Dermis microvascular lymphatic vessel endothelial cell (primary cell): ENCODE measurements around the gene C19orf44. TPM values are rescaled to one million over a fixed set of nuclear protein-coding genes. Genes with fewer than 3 reads are reported as not detected.
"Not testable (repeated sequence)": the region's sequence is repeated elsewhere in the genome, so short reads cannot be mapped to it uniquely, and the experiment has no call there.

Source experiments
- DNase-seq, 2 donors: peaks; one replicate each; pipeline versions ENCODE4 v3.0.0 to v3.0.0-alpha.2; 2010; ENCODE audit warnings: low read depth in 2 of 2
- total RNA-seq: library from RNA; depleted of rRNA; stranded (reverse); fragments of >200 nt; gene quantifications from 2 replicates; pipeline ENCODE4 v1.2.1, GENCODE V29; 2014

The C19orf44 gene
- total RNA-seq, 1 donor from 2014 or later: 1.5 TPM

- DNase-seq: no peak
These were observed 36.4 kb downstream of the C19orf44 start for GRCh38 chr19:16532440-16533234.

DNA sequence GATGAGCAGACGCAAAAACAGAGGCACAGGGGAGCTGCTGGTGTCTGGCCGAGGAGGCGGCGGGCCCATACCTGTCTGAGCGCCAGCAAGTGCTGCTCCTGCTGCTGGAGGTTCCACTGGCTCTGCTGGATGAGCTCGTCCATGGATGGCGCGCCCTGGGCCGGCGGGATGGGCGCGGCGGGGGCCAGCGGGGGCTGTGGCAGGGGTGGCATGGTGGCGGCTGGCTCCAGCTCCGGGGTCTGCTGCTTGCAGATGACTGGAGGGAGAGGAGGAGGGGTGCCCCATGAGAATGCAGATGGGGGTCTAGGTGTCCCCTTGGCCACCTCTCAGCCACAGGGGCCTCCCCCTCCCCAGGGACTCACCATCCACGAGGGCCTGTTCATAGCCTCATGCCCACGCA, 39.2 kb downstream of the C19orf44 start:
- no peak for DNase-seq

DNA sequence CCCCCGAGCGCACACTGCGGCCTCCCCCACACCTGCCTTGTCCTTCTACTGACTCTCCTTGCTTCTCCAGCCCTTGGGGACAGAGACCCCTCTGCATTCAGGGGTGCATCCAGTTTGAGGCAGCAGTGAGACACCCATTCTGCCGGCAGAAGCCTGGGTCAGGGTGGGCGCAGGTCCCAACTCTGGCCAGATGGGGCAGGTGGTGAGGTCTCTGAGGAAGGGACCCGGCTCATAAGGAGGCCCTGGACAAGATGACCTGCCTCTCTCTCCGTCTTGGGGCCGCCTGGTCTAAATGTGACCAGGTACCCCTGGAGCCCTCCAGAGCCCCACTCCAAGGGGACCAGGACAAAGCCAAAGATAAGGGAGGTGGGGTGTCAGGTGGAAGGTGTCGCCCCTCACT, 39.9 kb downstream of the C19orf44 start:
- DNase-seq: no peak

- DNase-seq: no peak
These were observed 40.9 kb downstream of the C19orf44 start for GRCh38 chr19:16537111-16537510.

DNA sequence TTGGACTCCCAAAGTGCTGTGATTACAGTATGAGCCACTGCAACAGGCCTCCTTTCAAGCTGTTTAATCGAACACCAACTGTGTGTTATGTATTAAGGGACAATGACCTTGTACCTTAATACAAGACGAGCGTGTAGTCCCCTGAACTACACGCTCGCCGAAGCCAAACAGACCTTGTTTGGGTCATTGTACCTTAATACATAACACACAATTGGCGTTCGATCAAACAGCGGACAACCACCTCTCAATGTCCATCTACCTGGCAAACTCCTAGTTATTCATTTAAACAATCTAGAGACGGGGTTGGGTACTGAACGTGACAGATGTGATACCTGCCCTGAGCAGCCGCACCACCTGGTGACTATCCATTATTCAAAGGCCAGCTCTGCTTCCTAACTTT, 44.8 kb downstream of the C19orf44 start:
- no peak for DNase-seq

- DNase-seq: peak; percentile 29 to 68
These were observed 45.4 kb downstream of the C19orf44 start for GRCh38 chr19:16541526-16542044.

GRCh38 chr19:16542045-16542909, 46.1 kb downstream of the C19orf44 start, which contains the start of gene CHERP:
Gene CHERP (minus strand): TSS chr19:16542437. CDS start chr19:16542378, 59 bp downstream.
- peak; percentile 85 to 94 for DNase-seq

DNA sequence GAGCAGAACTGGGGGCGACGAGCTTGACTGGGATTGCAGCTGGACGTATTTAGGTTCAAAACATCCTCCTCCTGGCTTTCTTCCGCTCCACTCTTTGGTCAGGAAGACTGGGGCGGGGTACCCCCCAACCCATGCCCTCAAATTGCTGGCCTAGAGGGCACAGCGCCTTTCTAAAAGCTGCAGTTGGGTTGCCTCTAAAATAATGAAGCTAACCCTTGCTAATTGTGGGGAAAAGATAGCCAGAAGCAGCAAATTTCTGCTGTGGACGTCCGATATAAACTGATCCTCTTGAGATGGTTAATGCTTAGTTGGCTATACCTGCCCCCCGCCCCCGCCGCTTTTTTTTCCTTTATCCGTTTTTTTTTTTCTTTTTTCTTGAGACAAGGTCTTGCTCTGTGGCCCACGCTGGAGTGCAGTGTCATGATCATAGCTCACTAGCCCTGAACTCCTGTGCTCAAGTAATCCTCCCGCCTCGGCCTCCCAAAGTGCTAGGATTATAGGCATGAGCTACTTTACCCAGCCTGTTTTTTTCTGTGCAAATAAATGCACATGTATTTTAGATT, 46.8 kb downstream of the C19orf44 start:
- DNase-seq: no peak

GRCh38 chr19:16543734-16544133, 47.5 kb downstream of the C19orf44 start:
- DNase-seq: not testable (repeated sequence)

DNA sequence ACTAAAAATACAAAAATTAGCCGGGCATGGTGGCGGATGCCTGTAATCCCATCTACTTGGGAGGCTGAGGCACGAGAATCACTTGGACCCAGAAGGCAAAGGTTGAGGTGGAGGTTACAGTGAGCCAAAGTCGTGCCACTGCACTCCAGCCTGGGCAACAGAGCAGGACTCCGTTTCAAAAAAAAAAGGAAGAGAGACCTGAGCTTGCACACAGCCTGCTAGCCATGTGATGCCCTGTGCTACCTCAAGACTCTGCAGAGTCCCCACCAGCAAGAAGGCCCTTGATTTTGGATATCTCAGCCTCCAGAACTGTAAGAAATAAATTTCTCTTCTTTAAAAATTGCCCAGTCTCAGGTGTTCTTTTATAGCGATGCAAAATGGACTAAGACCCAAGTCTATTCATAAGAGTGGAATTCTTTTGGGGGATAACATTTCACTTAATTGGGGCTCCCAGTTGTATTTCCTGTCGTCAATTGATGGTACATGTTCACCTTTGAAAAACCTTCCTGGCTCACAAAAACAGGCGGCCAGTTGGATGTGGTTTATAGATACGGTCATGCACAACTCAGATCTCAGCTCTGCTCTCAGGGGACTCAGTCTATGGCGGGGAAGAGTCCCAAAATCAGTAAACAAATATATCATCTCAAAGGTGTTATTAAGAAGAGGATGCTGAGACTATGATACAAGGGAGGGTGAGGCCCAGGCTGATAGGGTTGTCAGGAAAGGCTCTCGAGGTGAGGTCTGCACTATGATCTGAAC, 48.5 kb downstream of the C19orf44 start:
- DNase-seq: no peak

DNA sequence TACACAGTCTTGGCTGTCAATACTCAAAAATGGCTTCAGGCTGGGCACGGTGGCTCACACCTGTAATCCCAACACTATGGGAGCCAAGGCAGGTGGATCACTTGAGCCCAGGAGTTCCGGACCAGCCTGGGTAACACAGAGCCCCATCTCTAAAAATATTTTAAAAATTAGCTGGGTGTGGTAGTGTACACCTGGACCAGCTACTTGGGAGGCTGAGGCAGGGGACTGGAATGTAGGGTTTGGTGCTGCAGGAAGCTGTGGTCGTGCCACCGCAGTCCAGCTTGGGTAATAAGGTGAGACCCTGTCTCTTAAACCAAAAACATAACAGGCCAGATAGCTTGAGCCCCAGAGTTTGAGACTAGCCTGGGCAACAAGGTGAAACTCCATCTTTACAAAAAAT, 52.8 kb downstream of the C19orf44 start:
- no peak for DNase-seq

GRCh38 chr19:16551902-16552301, 55.7 kb downstream of the C19orf44 start:
- not testable (repeated sequence) for DNase-seq

- DNase-seq: no peak
These were observed 58.6 kb downstream of the C19orf44 start for GRCh38 chr19:16554776-16555175.

GRCh38 chr19:16559780-16560276, 63.6 kb downstream of the C19orf44 start:
- DNase-seq: no peak

DNA sequence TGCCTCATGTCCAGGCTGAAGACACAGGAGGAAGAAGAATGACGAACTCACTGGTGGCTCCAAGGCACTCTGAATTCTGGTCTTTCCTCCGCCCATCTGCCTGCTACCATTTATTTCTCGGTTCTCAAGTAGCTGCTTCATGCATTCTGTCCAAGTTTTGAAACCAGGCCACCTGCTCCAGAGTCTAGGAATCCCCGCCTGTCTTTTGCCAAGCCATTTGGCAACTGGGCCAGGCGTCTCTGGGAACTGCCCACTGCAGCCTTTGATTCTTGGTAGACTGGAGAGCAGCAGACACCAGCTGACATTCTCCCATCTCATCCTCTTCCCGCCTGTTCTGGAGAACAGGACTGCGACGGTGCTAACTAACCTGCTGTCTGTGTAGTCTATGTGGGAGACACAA, 65.2 kb downstream of the C19orf44 start:
- DNase-seq: no peak

DNA sequence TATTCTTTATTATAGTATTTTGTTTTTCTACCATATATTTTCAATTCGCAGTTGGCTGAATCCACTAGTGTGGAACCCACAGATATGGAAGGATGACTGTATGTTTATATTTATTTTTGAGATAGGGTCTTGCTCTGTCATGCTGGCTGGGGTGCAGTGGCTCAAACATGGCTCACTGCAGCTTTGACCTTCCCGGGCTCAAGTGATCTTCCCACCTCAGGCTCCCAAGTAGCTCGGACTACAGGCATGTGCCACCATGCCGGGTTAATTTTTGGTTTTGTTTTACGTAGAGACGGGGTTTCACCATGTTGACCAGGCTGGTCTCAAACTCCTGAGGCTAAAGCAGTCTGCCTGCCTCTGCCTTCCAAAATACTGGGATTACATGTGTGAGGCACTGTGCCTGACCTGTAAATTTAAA, 66.4 kb downstream of the C19orf44 start:
- DNase-seq: no peak

DNA sequence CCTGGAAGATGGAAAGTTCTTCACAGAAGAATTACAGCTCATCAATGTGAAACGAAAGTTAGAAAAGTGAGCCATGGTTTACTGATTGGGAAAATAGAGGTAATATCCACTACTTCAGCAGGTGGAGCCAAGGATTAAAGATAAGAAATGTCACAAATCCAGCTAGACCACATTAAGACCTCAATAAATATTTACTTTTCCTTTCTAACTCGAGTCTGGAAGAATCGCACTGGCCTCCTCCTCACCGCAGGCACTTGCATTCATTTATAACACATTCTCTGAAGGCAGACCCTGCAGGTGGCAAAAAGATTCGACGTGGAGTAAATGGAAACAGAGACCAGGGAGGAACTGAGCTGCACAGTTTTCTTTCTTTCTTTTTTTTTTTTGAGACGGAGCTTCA, 68.6 kb downstream of the C19orf44 start:
- DNase-seq: no peak

- DNase-seq: peak; percentile 90 to 92
These were observed 70.0 kb downstream of the C19orf44 start for GRCh38 chr19:16566161-16566560.

DNA sequence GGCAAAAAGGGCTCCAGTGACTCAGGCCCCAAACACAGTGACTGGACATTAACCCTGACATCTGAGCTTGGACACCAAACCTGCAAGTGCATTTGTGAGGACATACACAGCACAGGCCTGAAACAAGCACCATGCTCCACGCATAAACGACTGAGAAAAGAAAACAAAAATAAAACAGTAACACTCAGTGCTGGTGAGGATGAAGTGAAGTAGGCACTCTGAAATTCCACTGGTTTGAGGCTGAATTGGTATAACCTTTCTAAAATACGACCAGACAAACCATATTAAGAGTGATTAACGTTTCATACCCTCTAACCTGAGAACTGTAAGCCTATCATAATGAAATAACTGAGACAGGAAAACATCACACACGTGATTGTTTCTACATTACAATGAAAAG, 70.5 kb downstream of the C19orf44 start:
- DNase-seq: no peak

DNA sequence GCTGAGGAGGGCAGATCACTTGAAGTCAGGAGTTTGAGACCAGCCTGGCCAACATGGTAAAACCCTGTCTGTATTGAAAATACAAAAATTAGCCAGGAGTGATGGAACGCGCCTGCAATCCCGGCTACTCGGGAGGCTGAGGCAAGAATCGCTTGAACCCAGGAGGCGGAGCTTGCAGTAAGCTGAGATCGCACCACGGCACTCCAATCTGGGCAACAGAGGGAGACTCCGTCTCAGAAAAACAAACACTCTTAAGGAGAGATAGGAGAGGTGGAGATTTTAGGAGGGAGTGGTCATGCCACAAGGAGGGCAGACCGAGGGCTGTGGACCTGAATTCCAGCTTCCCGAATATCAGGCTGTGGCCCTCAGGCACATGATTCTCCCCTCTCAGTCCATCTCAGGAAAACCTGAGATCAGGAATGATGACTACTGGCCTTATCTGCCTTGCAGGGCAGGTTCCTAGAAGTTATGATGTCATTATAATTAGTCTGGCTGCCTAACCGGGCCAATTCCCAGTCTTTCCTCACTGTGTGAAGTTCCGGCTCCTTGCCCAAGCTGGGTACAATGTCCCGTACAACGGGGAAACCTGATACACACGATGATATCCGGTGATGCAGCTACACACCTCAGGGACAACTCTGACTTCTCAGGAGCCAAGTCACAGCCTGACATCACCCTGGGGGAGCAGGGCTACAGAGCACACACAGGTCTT, 73.6 kb downstream of the C19orf44 start:
- DNase-seq: no peak
